SU-DHL-6 (cell line): Measurements from ENCODE around the gene TRIP10.

Source experiments
- H2AFZ ChIP-seq: fragments of 200-600 bp; sonication (generic); 2 replicates; pipeline ENCODE4 v1.6.1; 2014; ENCODE audit warnings: low read depth, mild to moderate bottlenecking, moderate library complexity, mixed read lengths, antibody characterized with exemption, low read length; ENCODE audit not compliant: severe bottlenecking
- H3F3A ChIP-seq: fragments of 200-600 bp; shearing (Covaris generic); 2 replicates; pipeline ENCODE4 v1.6.0; 2016; ENCODE audit warnings: antibody characterized with exemption, mild to moderate bottlenecking; ENCODE audit not compliant: insufficient read depth
- H3K27ac ChIP-seq: fragments of 200-600 bp; sonication (generic); 2 replicates; pipeline ENCODE4 v1.5.1; 2016; ENCODE audit warnings: low read depth, mild to moderate bottlenecking, low read length, moderate library complexity, mixed read lengths
- H3K27me3 ChIP-seq: fragments of 200-600 bp; sonication (generic), shearing (Covaris generic); 2 replicates; pipeline ENCODE4 v1.6.0; 2014; ENCODE audit warnings: mild to moderate bottlenecking, low read length
- H3K36me3 ChIP-seq: fragments of 200-600 bp; sonication (generic); 2 replicates; pipeline ENCODE4 v1.6.1; 2014; ENCODE audit warnings: mild to moderate bottlenecking, low read length, mixed read lengths
- H3K4me2 ChIP-seq: fragments of 300-600, 200-600 bp; shearing (Covaris generic), sonication (generic); 2 replicates; pipeline ENCODE4 v1.6.0; 2014; ENCODE audit warnings: low read length, low read depth, mild to moderate bottlenecking; ENCODE audit not compliant: poor library complexity, severe bottlenecking
- H3K4me3 ChIP-seq: fragments of 200-600 bp; sonication (generic); 2 replicates; pipeline ENCODE4 v1.5.1; 2014; ENCODE audit warnings: antibody characterized with exemption, low read length, mild to moderate bottlenecking, mixed read lengths; ENCODE audit not compliant: insufficient read depth, poor library complexity, severe bottlenecking
- H3K79me2 ChIP-seq: fragments of 200-600 bp; sonication (generic); 2 replicates; pipeline ENCODE4 v1.6.1; 2014; ENCODE audit warnings: mild to moderate bottlenecking, low read length, moderate library complexity; ENCODE audit not compliant: insufficient read depth
- H3K9ac ChIP-seq: fragments of 200-600 bp; sonication (generic); 2 replicates; pipeline ENCODE4 v1.7.0; 2014; ENCODE audit warnings: mild to moderate bottlenecking, low read length
- H3K9me2 ChIP-seq: fragments of 200-600 bp; sonication (generic); replicated peaks from 2 replicates; pipeline ENCODE4 v1.6.1; 2014; ENCODE audit warnings: low read length; ENCODE audit not compliant: insufficient read depth
- H3K9me3 ChIP-seq: fragments of 200-600 bp; sonication (generic); 2 replicates; pipeline ENCODE4 v1.6.1; 2014; ENCODE audit warnings: low read length, mixed read lengths; ENCODE audit not compliant: insufficient read depth
- H4K20me1 ChIP-seq: fragments of 200-600 bp; sonication (generic); 2 replicates; pipeline ENCODE4 v1.6.1; 2014; ENCODE audit warnings: low read depth, mild to moderate bottlenecking, antibody characterized with exemption, low read length, moderate library complexity, mixed read lengths
- CTCF ChIP-seq: fragments of 200-600 bp; sonication (generic); IDR thresholded peaks from one replicate; pipeline ENCODE4 v1.5.1; 2017; ENCODE audit warnings: antibody characterized with exemption, mild to moderate bottlenecking, low read length, moderate library complexity; ENCODE audit not compliant: insufficient read depth, poor library complexity, severe bottlenecking
- EZH2phosphoT487 ChIP-seq: fragments of 200-600 bp; sonication (generic), shearing (Covaris generic); conservative IDR thresholded peaks from 2 replicates; pipeline ENCODE4 v1.6.1; 2018; ENCODE audit warnings: mild to moderate bottlenecking, antibody characterized with exemption, low read length, moderate library complexity, mixed read lengths

TRIP10 gene

GRCh38 chr19:6778386-6778785 is 38.9 kb downstream of the TRIP10 start:
- Histone ChIP-seq H3K27me3 (no peaks in the 10 kb centered on the region), H3K9ac (no peak overlapping the region)

GRCh38 chr19:6779206-6779605 is 39.7 kb downstream of the TRIP10 start:
- peaks cover 94% of the 10 kb centered on the region for H3K79me2 ChIP-seq

More at GRCh38 chr19:6778386-6778785, 38.9 kb downstream of the TRIP10 start:
- TF ChIP-seq EZH2phosphoT487: no peak
- no peak for TF ChIP-seq CTCF
- H3F3A ChIP-seq: peaks cover 8% of the 10 kb centered on the region; the same call in 1 of the 2 replicates
- H4K20me1 ChIP-seq: peaks cover 3% of the 10 kb centered on the region; the same call in 1 of the 2 replicates
- no peak overlapping the region for H2AFZ ChIP-seq
- no peak overlapping the region for H3K4me2 ChIP-seq
- H3K27ac ChIP-seq: no peak overlapping the region
- H3K79me2 ChIP-seq: peaks cover 93% of the 10 kb centered on the region
- H3K9me3 ChIP-seq: no peaks in the 10 kb centered on the region
- H3K4me3 ChIP-seq: no peak overlapping the region
- H3K36me3 ChIP-seq: no peaks in the 10 kb centered on the region
- H3K9me2 ChIP-seq: no peaks in the 10 kb centered on the region

GRCh38 chr19:6787393-6787792 is 47.9 kb downstream of the TRIP10 start:
- Histone ChIP-seq H3K4me2 (no peak overlapping the region), H4K20me1 (no peaks in the 10 kb centered on the region; the same call in 1 of the 2 replicates), H3K27me3 (no peaks in the 10 kb centered on the region), H3K9ac (no peak overlapping the region), H3K9me2 (no peaks in the 10 kb centered on the region), H3K9me3 (no peaks in the 10 kb centered on the region), H2AFZ (no peak overlapping the region), H3F3A (no peaks in the 10 kb centered on the region), H3K27ac (no peak overlapping the region), H3K4me3 (no peak overlapping the region), H3K36me3 (no peaks in the 10 kb centered on the region), H3K79me2 (peaks cover 77% of the 10 kb centered on the region)
- TF ChIP-seq CTCF: no peak
- TF ChIP-seq EZH2phosphoT487: no peak

More at GRCh38 chr19:6779206-6779605, 39.7 kb downstream of the TRIP10 start:
- H3K36me3 ChIP-seq: no peaks in the 10 kb centered on the region
- H3F3A ChIP-seq: peaks cover 7% of the 10 kb centered on the region; the same call in 1 of the 2 replicates
- H3K27me3 ChIP-seq: no peaks in the 10 kb centered on the region
- no peak overlapping the region for H3K9ac ChIP-seq
- no peaks in the 10 kb centered on the region for H3K9me2 ChIP-seq
- TF ChIP-seq EZH2phosphoT487: no peak
- TF ChIP-seq CTCF: no peak
- no peak overlapping the region for H2AFZ ChIP-seq
- no peak overlapping the region for H3K4me2 ChIP-seq
- H3K4me3 ChIP-seq: no peak overlapping the region
- no peak overlapping the region for H3K27ac ChIP-seq
- H3K9me3 ChIP-seq: no peaks in the 10 kb centered on the region
- H4K20me1 ChIP-seq: peaks cover 3% of the 10 kb centered on the region; the same call in 1 of the 2 replicates
